Right ventricle myocardium inferior (tissue), 1 donor: ENCODE measurements around the gene ZNF232. TPM values are rescaled to one million over a fixed set of nuclear protein-coding genes. Genes with fewer than 3 reads are reported as not detected.
"Not testable (repeated sequence)": the region's sequence is repeated elsewhere in the genome, so short reads cannot be mapped to it uniquely, and the experiment has no call there.

ENCODE experiments used
- ATAC-seq: fragments of 200-7000 bp; cut with Tn5 transposase; one replicate; pipeline ENCODE4 v1.9.1; 2020; ENCODE audit warnings: mild to moderate bottlenecking, moderate library complexity
- DNase-seq: peaks from one replicate; pipeline ENCODE4 v3.0.0; 2021; ENCODE audit errors: missing footprints
- intact Hi-C: fragments of 100-400 bp; cut with DNase I; formaldehyde crosslinking; loops from one replicate; pipeline ENCODE4 v1.11.0; 2022
- total RNA-seq: library from RNA; stranded (reverse); fragmentation: NEBNext Ultra II Directional; extraction: Animal tissue kit (Norgen Biotek cat#: 25700); gene quantifications from one replicate; pipeline ENCODE4 v1.2.1, GENCODE V29; 2021
- donor health status: DM: no; HTN: yes; CAD: no; lungs with severe emphysema.

ZNF232 gene
- total RNA-seq, 1 donor from 2014 or later: 4.9 TPM

DNA sequence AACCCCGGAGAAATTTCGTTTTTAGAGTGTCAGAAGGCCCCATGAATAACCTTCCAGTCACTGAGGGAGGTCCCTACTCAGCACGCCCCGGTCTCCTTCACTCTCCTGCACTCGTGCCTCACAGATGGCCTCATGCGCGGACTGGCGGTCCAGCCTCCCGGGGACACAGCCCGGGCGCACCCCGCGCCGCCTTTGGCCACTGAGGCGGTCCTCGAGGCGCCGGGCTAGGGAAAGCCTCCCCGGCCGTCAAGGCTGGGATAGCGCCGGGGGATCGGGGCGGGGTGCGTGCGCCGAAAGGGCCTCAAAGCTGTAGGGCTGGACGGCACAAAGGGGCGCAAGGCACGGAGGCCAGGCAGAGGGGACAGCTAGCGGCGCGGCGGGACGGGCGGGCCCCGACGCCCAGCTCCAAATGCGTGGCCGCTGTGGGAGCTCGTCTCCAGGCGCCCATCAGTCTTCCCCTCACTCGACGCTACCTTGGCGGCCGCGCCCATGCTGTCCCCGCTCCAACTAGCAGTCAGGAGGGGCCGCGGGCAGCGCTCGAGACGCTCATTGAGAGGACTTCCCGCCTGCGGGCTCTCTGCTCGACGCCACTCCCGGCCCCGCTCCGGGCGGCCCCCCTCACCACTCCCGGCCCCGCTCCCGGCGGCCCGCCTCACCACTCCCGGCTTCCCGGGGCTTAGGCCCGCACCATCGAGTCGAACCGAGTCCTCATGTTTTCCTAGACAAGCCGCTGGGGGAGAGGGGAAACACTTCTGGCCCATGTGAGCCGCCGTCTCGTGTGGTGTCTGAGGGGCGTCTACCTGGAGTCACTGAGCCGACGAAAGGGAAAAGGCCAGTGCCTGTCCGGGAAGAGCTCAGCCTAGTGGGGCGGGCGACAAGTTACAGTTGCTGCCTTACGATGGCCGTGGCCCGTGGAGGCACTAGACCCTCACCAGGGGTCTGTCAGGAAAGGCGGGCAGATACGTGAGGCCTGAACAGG lies 4.3 kb upstream of the ZNF232 start, which contains the start of gene USP6:
TSS of gene USP6 (plus strand) at position 360 of the 979 bp plus-strand sequence. CDS start 14,336 bp downstream, outside the sequence.
- no peak for DNase-seq
- intact Hi-C loops: no loop called here
- no peak for ATAC-seq

- ATAC-seq: no peak
- DNase-seq: no peak
- intact Hi-C loops: loop anchor here (5.0 kb wide), 1 partner anchor 81 kb away; the partner anchor contains the start of gene ZNF594
These were observed 862 bp downstream of the ZNF232 start for GRCh38 chr17:5110816-5111215.

DNA sequence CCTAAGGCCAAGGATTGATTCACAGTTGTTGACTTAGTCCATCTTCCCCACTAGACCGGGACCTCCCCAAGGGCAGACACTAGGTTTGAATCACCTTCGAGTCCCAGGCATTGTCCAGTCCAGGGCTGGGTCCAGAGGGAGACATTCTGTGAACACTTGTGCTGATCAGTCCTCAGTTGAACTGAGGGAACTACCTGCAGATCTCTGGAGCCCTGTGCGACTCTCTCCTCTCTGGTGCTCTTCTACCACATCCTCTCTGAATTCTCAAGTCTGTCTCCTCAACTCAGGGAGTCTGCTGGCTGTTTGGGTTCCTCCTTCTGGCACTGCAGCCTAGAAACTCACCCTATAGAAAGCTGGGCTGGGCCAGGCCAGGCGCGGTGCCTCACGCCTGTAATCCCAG lies 10.8 kb downstream of the ZNF232 start:
- intact Hi-C loops: no loop called here
- DNase-seq (no peak), ATAC-seq (no peak)

GRCh38 chr17:5099271-5099670 lies 12.4 kb downstream of the ZNF232 start:
- ATAC-seq (no peak), DNase-seq (no peak)
- intact Hi-C loops: no loop called here

- intact Hi-C loops: no loop called here
- ATAC-seq (peak; percentile 89), DNase-seq (peak; percentile 79)
These were observed 14.4 kb downstream of the ZNF232 start for GRCh38 chr17:5097101-5097834.

- intact Hi-C loops: no loop called here
- DNase-seq (no peak), ATAC-seq (no peak)
These were observed 15.0 kb downstream of the ZNF232 start for GRCh38 chr17:5096731-5097100.

- DNase-seq (no peak), ATAC-seq (no peak)
- intact Hi-C loops: no loop called here
These were observed 19.3 kb downstream of the ZNF232 start for GRCh38 chr17:5092218-5093010.

- DNase-seq (no peak), ATAC-seq (no peak)
- intact Hi-C loops: no loop called here
These were observed 31.1 kb downstream of the ZNF232 start for GRCh38 chr17:5080591-5080990.

GRCh38 chr17:5078106-5079028 lies 33.3 kb downstream of the ZNF232 start, which contains the start of gene ZFP3:
ZFP3 (plus strand) TSS chr17:5078467; CDS start chr17:5091505, 13,038 bp downstream.
- intact Hi-C loops: no loop called here
- ATAC-seq: peak; percentile 96
- peak; percentile 91 for DNase-seq

DNA sequence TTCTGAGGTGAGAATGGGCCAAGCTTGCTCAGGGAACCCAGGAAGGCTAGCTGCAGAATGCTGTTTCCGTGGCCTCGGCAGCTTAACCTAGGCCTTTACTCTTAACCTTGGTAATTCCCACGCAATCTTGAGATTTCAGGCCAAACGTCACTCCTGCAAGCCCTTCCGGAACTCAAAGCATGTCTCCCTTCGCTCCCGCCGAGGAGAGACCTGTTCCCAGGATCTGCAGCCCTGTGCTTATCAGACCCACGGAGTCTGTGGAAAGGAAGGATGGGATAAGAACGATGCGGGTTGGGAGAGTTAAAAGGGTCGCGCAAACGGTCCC lies 33.9 kb downstream of the ZNF232 start:
- DNase-seq (no peak), ATAC-seq (peak; percentile 15)
- intact Hi-C loops: no loop called here

DNA sequence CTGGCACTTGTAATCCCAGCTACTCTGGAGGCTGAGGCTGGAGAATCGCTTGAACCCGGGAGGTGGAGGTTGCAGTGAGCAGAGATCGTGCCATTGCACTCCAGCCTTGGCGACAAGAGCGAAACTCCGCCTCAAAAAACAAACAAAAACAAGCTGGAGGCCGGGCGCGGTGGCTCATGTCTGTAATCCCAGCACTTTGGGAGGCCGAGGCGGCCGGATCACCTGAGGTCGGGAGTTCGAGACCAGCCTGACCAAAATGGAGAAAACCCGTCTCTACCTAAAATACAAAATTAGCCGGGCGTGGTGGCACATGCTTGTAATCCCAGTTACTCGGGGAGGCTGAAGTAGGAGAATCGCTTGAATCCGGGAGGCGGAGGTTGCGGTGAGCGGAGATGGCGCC lies 34.4 kb downstream of the ZNF232 start:
- DNase-seq, intact Hi-C loops, ATAC-seq: not testable (repeated sequence)

DNA sequence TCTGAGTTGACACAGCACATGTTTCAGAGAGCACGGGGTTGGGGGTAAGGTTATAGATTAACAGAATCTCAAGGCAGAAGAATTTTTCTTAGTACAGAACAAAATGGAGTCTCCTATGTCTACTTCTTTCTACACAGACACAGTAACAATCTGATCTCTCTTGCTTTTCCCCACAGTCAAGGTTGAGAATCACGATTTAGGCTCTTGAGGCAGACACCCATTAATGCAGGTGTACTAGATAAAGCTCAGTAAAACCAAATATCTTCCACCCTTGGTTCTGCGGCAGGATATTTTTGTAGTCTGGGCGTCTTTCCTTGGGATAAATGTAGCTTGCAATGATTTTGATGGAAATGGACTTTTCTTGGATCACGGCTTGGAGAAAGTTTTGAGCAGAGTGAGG lies 36.2 kb downstream of the ZNF232 start:
- DNase-seq, ATAC-seq, intact Hi-C loops: not testable (repeated sequence)

- intact Hi-C loops: no loop called here
These were observed 42.0 kb downstream of the ZNF232 start for GRCh38 chr17:5069724-5070123.

GRCh38 chr17:5068236-5068635 lies 43.4 kb downstream of the ZNF232 start:
- intact Hi-C loops: no loop called here
- no peak for ATAC-seq
- DNase-seq: no peak

More at GRCh38 chr17:5069724-5070123, 42.0 kb downstream of the ZNF232 start:
- DNase-seq (no peak), ATAC-seq (no peak)

DNA sequence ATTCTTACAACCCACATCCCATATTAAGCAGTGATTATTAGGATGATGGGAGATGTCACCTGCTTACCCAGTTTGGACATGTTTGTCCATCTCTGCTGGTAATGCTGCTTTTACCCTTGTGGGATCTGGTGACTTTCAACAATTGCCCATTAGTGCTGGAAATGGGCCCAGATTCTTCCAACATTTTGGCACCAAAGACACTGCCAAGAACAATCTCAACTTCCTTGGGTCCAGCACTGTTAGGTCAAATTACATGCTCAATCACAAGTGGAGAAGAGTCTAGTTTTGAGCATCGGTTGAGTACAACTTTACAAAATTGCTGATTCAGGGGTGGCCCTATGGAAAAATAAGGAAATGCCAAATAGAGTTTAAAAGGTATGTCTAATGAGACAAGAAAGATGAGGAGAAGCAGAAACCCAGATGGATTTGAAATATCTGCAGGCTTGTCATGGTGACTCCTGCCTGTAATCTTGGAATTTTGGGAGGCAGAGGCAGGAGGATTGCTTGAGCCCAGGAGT lies 46.4 kb downstream of the ZNF232 start:
- DNase-seq (no peak), ATAC-seq (no peak)
- intact Hi-C loops: no loop called here
